HL-60 (cell line): ENCODE results near the gene TRPM1.

Experiments
- DNase-seq, 2 experiments: peaks; one replicate each; pipeline ENCODE4 v3.0.0-alpha.2; 2010 to 2020; ENCODE audit warnings: low read depth in 1 of 2, low spot score in 1 of 2
- H3K27ac ChIP-seq: fragments of 250-450 bp; sonication (Bioruptor Pico); replicated peaks from 2 replicates; pipeline ENCODE4 v1.5.1; 2020; ENCODE audit warnings: mild to moderate bottlenecking, moderate library complexity
- H3K27me3 ChIP-seq: fragments of 250-450 bp; sonication (Bioruptor Pico); 2 replicates; pipeline ENCODE4 v1.5.1; 2021; ENCODE audit warnings: mild to moderate bottlenecking, moderate library complexity; ENCODE audit not compliant: insufficient read depth, poor library complexity, severe bottlenecking
- H3K4me3 ChIP-seq: replicated peaks from 2 replicates; pipeline ENCODE4 v1.5.1; 2011; ENCODE audit warnings: mild to moderate bottlenecking, control low read depth, low read length; ENCODE audit not compliant: insufficient read depth
- GABPA ChIP-seq: IDR thresholded peaks from 2 replicates; pipeline ENCODE4 v1.6.1; 2012; ENCODE audit warnings: low read depth
- POLR2AphosphoS5 ChIP-seq: IDR thresholded peaks from 2 replicates; pipeline ENCODE4 v1.6.1; 2012; ENCODE audit warnings: low read depth
- SPI1 ChIP-seq: IDR thresholded peaks from 2 replicates; pipeline ENCODE4 v1.6.1; 2012; ENCODE audit warnings: low read depth, mild to moderate bottlenecking, borderline replicate concordance
- TF ChIP-seq, protein P1 (sequence below): IDR thresholded peaks from one replicate; pipeline ENCODE4 v1.5.1; 2011; ENCODE audit warnings: low read length, control low read depth, inconsistent platforms; ENCODE audit not compliant: insufficient read depth
- TF ChIP-seq, protein P2 (sequence below): IDR thresholded peaks from 2 replicates; pipeline ENCODE4 v1.6.1; 2012; ENCODE audit warnings: low read depth; ENCODE audit not compliant: insufficient replicate concordance

TRPM1 gene

DNA sequence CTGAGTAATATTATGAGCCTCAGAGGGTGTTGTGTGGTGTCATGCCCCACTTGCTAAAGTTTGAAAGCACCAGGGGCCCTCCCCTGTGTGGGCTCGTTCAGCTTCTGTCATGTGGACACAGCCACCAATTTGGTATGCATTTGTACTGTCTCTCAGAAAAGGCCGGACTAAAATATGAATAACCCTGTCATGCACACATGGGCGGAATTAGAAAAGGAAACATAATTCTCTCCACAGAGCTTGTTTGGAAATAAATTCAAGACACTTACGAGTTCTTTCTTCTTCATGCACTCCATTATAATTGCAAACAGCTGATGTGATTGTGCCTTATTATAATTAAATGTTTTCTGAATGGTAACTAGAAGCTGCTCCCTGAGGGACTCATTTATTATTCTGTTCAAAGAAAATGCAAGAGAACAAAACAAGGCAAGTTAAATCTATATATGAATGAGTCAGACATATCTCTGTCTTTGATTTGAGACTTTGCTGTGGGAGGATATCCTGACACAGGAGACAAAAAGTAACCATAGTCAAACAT, 39.1 kb downstream of the TRPM1 start:
- no peak overlapping the region for H3K27ac ChIP-seq
- no peak for DNase-seq
- H3K4me3 ChIP-seq, result no peak overlapping the region
- no peaks in the 10 kb centered on the region for H3K27me3 ChIP-seq
- TF ChIP-seq POLR2AphosphoS5, result no peak
- no peak for TF ChIP-seq SPI1
- TF ChIP-seq, protein P1, sequence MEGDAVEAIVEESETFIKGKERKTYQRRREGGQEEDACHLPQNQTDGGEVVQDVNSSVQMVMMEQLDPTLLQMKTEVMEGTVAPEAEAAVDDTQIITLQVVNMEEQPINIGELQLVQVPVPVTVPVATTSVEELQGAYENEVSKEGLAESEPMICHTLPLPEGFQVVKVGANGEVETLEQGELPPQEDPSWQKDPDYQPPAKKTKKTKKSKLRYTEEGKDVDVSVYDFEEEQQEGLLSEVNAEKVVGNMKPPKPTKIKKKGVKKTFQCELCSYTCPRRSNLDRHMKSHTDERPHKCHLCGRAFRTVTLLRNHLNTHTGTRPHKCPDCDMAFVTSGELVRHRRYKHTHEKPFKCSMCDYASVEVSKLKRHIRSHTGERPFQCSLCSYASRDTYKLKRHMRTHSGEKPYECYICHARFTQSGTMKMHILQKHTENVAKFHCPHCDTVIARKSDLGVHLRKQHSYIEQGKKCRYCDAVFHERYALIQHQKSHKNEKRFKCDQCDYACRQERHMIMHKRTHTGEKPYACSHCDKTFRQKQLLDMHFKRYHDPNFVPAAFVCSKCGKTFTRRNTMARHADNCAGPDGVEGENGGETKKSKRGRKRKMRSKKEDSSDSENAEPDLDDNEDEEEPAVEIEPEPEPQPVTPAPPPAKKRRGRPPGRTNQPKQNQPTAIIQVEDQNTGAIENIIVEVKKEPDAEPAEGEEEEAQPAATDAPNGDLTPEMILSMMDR, result no peak
- TF ChIP-seq GABPA, result no peak
- TF ChIP-seq, protein P2, sequence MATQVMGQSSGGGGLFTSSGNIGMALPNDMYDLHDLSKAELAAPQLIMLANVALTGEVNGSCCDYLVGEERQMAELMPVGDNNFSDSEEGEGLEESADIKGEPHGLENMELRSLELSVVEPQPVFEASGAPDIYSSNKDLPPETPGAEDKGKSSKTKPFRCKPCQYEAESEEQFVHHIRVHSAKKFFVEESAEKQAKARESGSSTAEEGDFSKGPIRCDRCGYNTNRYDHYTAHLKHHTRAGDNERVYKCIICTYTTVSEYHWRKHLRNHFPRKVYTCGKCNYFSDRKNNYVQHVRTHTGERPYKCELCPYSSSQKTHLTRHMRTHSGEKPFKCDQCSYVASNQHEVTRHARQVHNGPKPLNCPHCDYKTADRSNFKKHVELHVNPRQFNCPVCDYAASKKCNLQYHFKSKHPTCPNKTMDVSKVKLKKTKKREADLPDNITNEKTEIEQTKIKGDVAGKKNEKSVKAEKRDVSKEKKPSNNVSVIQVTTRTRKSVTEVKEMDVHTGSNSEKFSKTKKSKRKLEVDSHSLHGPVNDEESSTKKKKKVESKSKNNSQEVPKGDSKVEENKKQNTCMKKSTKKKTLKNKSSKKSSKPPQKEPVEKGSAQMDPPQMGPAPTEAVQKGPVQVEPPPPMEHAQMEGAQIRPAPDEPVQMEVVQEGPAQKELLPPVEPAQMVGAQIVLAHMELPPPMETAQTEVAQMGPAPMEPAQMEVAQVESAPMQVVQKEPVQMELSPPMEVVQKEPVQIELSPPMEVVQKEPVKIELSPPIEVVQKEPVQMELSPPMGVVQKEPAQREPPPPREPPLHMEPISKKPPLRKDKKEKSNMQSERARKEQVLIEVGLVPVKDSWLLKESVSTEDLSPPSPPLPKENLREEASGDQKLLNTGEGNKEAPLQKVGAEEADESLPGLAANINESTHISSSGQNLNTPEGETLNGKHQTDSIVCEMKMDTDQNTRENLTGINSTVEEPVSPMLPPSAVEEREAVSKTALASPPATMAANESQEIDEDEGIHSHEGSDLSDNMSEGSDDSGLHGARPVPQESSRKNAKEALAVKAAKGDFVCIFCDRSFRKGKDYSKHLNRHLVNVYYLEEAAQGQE, result no peak

DNA sequence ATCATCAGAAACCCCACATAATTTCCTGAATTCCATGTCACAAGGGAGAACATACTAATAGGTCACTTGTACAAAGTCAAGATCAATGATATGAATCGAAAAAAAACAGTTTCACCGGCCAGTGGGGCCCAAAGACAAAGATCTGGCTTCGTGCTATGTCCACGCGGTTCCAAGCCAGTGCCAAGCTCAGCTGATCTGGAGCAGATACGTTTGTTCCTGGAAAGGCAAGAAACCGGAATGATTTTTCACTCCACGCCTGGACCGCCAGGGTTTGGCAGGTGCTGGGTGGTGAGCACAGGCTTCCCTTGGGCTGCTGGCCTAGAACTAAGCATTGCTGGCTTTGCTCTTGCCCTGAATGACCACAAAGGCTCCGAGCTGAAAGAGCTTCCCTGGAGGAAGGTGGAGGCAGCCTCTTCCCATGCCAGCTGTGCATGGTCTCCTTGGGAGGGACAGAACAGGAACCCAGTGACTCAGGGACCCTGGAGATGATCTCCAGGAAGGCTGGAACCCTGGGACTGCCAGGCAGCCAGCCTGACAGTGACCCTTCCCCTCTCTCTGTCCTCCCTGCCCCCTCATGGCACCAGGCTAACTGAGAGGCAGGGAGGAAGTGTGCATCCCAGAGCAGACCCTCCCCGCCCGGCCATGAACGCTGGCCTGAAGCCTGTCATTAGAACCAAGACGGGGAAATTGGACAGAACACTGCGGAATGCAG, 40.9 kb downstream of the TRPM1 start:
- Histone ChIP-seq H3K4me3 (no peak overlapping the region), H3K27me3 (no peaks in the 10 kb centered on the region), H3K27ac (no peak overlapping the region)
- TF ChIP-seq POLR2AphosphoS5, result no peak
- TF ChIP-seq GABPA, result no peak
- TF ChIP-seq, protein P1, result no peak
- TF ChIP-seq, protein P2, result no peak
- TF ChIP-seq SPI1, result no peak
- DNase-seq, result no peak

DNA sequence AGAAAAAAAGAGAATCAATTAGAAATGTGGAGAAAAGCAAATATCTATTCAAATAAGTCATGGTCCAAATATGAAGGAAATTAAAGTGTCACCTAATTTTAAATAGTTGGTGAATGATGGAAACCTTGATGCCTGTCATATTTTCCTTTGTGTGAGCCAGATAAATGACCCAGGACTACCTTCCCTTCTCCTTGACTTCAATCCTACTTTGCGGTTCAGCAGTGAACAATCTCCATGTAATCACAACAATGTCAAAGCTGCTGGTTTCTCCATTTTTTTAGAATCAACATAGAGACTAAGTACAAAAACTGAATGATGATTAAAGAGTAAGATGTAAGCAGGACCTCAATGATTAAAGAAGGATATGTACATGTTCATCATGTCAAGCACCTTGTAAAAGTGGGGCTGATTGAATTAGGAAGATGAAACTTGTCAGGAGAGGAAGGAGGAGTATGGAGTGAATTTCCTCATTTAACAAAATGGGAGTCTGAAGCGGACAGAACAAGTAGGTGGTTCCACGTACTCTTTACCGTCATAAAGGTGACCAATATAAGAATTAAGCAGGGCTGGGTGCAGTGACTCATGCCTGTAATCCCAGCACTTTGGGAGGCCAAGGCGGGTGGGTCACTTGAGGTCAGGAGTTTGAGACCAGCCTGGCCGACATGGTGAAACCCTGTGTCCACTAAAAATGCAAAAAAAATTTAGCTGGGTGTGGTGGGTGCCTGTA, 43.1 kb downstream of the TRPM1 start:
- H3K27me3 ChIP-seq, result no peaks in the 10 kb centered on the region
- H3K4me3 ChIP-seq, result no peak overlapping the region
- DNase-seq, result no peak
- TF ChIP-seq, protein P2, result no peak
- H3K27ac ChIP-seq, result no peak overlapping the region
